Stimulated activated CD4-positive, alpha-beta T cell treated with anti-CD3 and anti-CD28 coated beads, Interleukin-2, amount 100 ng/mL, for 4 hours (primary cell): Measurements from ENCODE around the gene SPRY1.

Experiments used
- DNase-seq: peaks from one replicate; pipeline ENCODE4 v3.0.0-alpha.2; 2020; ENCODE audit warnings: low read depth

SPRY1 gene

GRCh38 chr4:123396307-123397143 is at the start of gene SPRY1:
Gene SPRY1, plus strand, starts transcription at chr4:123396795. Its CDS starts 4,797 bp downstream, at chr4:123401592.
- DNase-seq = peak; percentile 68

GRCh38 chr4:123346951-123347350 is 49.6 kb upstream of the SPRY1 start:
- DNase-seq = no peak

- no peak for DNase-seq
Measured at GRCh38 chr4:123348946-123349345, 47.6 kb upstream of the SPRY1 start.

- DNase-seq = no peak
Measured at GRCh38 chr4:123349421-123350190, 47.0 kb upstream of the SPRY1 start.

- DNase-seq = no peak
Measured at GRCh38 chr4:123350191-123350544, 46.4 kb upstream of the SPRY1 start.

GRCh38 chr4:123350726-123351125 is 45.9 kb upstream of the SPRY1 start:
- no peak for DNase-seq

GRCh38 chr4:123351713-123352112 is 44.9 kb upstream of the SPRY1 start:
- no peak for DNase-seq

- DNase-seq = no peak
Measured at GRCh38 chr4:123352240-123352945, 44.2 kb upstream of the SPRY1 start.

- no peak for DNase-seq
Measured at GRCh38 chr4:123352966-123353365, 43.6 kb upstream of the SPRY1 start.

GRCh38 chr4:123353656-123354055 is 42.9 kb upstream of the SPRY1 start:
- DNase-seq = no peak

GRCh38 chr4:123354701-123355100 is 41.9 kb upstream of the SPRY1 start:
- no peak for DNase-seq

- DNase-seq = no peak
Measured at GRCh38 chr4:123356921-123357320, 39.7 kb upstream of the SPRY1 start.

- no peak for DNase-seq
Measured at GRCh38 chr4:123359449-123360315, 36.9 kb upstream of the SPRY1 start.

- DNase-seq = no peak
Measured at GRCh38 chr4:123361195-123361861, 35.3 kb upstream of the SPRY1 start.

GRCh38 chr4:123362103-123362502 is 34.5 kb upstream of the SPRY1 start:
- DNase-seq = no peak

- no peak for DNase-seq
Measured at GRCh38 chr4:123363729-123364128, 32.9 kb upstream of the SPRY1 start.

GRCh38 chr4:123364906-123365305 is 31.7 kb upstream of the SPRY1 start:
- no peak for DNase-seq

- DNase-seq = no peak
Measured at GRCh38 chr4:123365412-123365811, 31.2 kb upstream of the SPRY1 start.

GRCh38 chr4:123366144-123366748 is 30.3 kb upstream of the SPRY1 start:
- DNase-seq = no peak

GRCh38 chr4:123378794-123379193 is 17.8 kb upstream of the SPRY1 start:
- no peak for DNase-seq

- DNase-seq = no peak
Measured at GRCh38 chr4:123379392-123379791, 17.2 kb upstream of the SPRY1 start.
